Uterus (tissue), 4 donors: ENCODE measurements around the gene ADCY4. TPM values are rescaled to one million over a fixed set of nuclear protein-coding genes. Genes with fewer than 3 reads are reported as not detected.
"Not testable (repeated sequence)": the region's sequence is repeated elsewhere in the genome, so short reads cannot be mapped to it uniquely, and the experiment has no call there.

ENCODE experiments used
- DNase-seq, 2 donors: peaks; one replicate each; pipeline ENCODE4 v3.0.0-alpha.2; 2019 to 2020
- H3K27ac ChIP-seq, 2 donors: fragments of 200-600 bp; sonication (generic); 1 replicate in 1 of 2; 2 replicates in 1 of 2; pipeline ENCODE4 v1.5.1; 2016 to 2018
- H3K27me3 ChIP-seq, 2 donors: fragments of 200-600 bp; sonication (generic); one replicate each; pipeline ENCODE4 v1.5.1; 2018 to 2019; ENCODE audit warnings: control low read depth in 1 of 2
- H3K36me3 ChIP-seq, 2 donors: fragments of 200-600 bp; sonication (generic); one replicate each; pipeline ENCODE4 v1.5.1; 2019; ENCODE audit warnings: control low read depth in 1 of 2
- H3K4me1 ChIP-seq, 2 donors: fragments of 200-600 bp; sonication (generic); one replicate each; pipeline ENCODE4 v1.5.1; 2018 to 2019; ENCODE audit warnings: control low read depth in 1 of 2
- H3K4me3 ChIP-seq, 2 donors: fragments of 200-600 bp; sonication (generic); 1 replicate in 1 of 2; 2 replicates in 1 of 2; pipeline ENCODE4 v1.5.1; 2018 to 2019; ENCODE audit warnings: mild to moderate bottlenecking in 1 of 2
- H3K9me3 ChIP-seq, 2 donors: fragments of 200-600 bp; sonication (generic); one replicate each; pipeline ENCODE4 v1.5.1; 2019; ENCODE audit warnings: control low read depth in 1 of 2
- POLR2A ChIP-seq, 2 donors: fragments of 450-650 bp; IDR thresholded peaks; one replicate each; pipeline ENCODE4 v1.6.1; 2016; ENCODE audit warnings: antibody characterized with exemption in 2 of 2, mild to moderate bottlenecking in 1 of 2, moderate library complexity in 1 of 2
- intact Hi-C: fragments of 100-400 bp; cut with DNase I; formaldehyde crosslinking; loops from one replicate; pipeline ENCODE4 v1.15.1; 2023; ENCODE audit warnings: low total_unique reads
- total RNA-seq, 4 donors: library from RNA; depleted of rRNA in 3 of 4; stranded (reverse); fragments of >200 nt in 3 of 4; gene quantifications; one replicate each; pipeline versions ENCODE4 v1.1.0 to v1.2.4, GENCODE V29; 2014 to 2023
- TF ChIP-seq, protein P1 (sequence below), 4 experiments: fragments of 200-600 bp in 2 of 4; fragments of 450-650 bp in 2 of 4; sonication (generic) in 2 of 4; IDR thresholded peaks; one replicate each; pipeline ENCODE4 v1.5.1; 2016 to 2019; ENCODE audit warnings: antibody characterized with exemption in 4 of 4, mild to moderate bottlenecking in 2 of 4, moderate library complexity in 1 of 4
- donor health status: DM: yes; HTN: yes; CAD: no.

Gene ADCY4
- total RNA-seq, 4 donors from 2014 or later = 22.8 to 138 (median 86.1) TPM

GRCh38 chr14:24331731-24332267 is 3.1 kb downstream of the ADCY4 start:
- Histone ChIP-seq H3K36me3 (no peaks in the 10 kb centered on the region), H3K27ac (no peak overlapping the region), H3K4me3 (no peak overlapping the region), H3K4me1 (peaks cover 0 to 14% of the 10 kb centered on the region in 2 donors), H3K27me3 (peaks cover 0 to 27% of the 10 kb centered on the region in 2 donors), H3K9me3 (no peaks in the 10 kb centered on the region)
- no peak for DNase-seq
- intact Hi-C loops = loop anchor here (10.0 kb wide), 1 partner anchor 103 kb away; no protein-coding TSS in a partner anchor
- TF ChIP-seq POLR2A (IDR thresholded peaks at IDR 0.05) = no peak
- TF ChIP-seq, protein P1, sequence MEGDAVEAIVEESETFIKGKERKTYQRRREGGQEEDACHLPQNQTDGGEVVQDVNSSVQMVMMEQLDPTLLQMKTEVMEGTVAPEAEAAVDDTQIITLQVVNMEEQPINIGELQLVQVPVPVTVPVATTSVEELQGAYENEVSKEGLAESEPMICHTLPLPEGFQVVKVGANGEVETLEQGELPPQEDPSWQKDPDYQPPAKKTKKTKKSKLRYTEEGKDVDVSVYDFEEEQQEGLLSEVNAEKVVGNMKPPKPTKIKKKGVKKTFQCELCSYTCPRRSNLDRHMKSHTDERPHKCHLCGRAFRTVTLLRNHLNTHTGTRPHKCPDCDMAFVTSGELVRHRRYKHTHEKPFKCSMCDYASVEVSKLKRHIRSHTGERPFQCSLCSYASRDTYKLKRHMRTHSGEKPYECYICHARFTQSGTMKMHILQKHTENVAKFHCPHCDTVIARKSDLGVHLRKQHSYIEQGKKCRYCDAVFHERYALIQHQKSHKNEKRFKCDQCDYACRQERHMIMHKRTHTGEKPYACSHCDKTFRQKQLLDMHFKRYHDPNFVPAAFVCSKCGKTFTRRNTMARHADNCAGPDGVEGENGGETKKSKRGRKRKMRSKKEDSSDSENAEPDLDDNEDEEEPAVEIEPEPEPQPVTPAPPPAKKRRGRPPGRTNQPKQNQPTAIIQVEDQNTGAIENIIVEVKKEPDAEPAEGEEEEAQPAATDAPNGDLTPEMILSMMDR (IDR thresholded peaks at IDR 0.05) = no peak

- TF ChIP-seq, protein P1 (IDR thresholded peaks at IDR 0.05) = no peak
- no peak for TF ChIP-seq POLR2A (IDR thresholded peaks at IDR 0.05)
- DNase-seq = no peak
- peaks cover 0 to 24% of the 10 kb centered on the region in 2 donors for H3K27me3 ChIP-seq
- no peaks in the 10 kb centered on the region for H3K36me3 ChIP-seq
- no peaks in the 10 kb centered on the region for H3K9me3 ChIP-seq
- H3K27ac ChIP-seq = no peak overlapping the region
- intact Hi-C loops = loop anchor here (10.0 kb wide), 1 partner anchor 104 kb away; no protein-coding TSS in a partner anchor
- no peak overlapping the region for H3K4me3 ChIP-seq
- peaks cover 0 to 14% of the 10 kb centered on the region in 2 donors for H3K4me1 ChIP-seq
Observed at GRCh38 chr14:24330973-24331674, 3.7 kb downstream of the ADCY4 start.

- H3K4me1 ChIP-seq = peaks cover 0 to 14% of the 10 kb centered on the region in 2 donors
- TF ChIP-seq POLR2A (IDR thresholded peaks at IDR 0.05) = no peak
- TF ChIP-seq, protein P1 (IDR thresholded peaks at IDR 0.05) = no peak
- H3K27me3 ChIP-seq = peaks cover 0 to 16% of the 10 kb centered on the region in 2 donors
- H3K9me3 ChIP-seq = no peaks in the 10 kb centered on the region
- no peak overlapping the region for H3K27ac ChIP-seq
- no peak overlapping the region for H3K4me3 ChIP-seq
- intact Hi-C loops = loop anchor here (10.0 kb wide), 1 partner anchor 105 kb away; no protein-coding TSS in a partner anchor
- H3K36me3 ChIP-seq = no peaks in the 10 kb centered on the region
- no peak for DNase-seq
Observed at GRCh38 chr14:24329736-24330135, 5.1 kb downstream of the ADCY4 start.

DNA sequence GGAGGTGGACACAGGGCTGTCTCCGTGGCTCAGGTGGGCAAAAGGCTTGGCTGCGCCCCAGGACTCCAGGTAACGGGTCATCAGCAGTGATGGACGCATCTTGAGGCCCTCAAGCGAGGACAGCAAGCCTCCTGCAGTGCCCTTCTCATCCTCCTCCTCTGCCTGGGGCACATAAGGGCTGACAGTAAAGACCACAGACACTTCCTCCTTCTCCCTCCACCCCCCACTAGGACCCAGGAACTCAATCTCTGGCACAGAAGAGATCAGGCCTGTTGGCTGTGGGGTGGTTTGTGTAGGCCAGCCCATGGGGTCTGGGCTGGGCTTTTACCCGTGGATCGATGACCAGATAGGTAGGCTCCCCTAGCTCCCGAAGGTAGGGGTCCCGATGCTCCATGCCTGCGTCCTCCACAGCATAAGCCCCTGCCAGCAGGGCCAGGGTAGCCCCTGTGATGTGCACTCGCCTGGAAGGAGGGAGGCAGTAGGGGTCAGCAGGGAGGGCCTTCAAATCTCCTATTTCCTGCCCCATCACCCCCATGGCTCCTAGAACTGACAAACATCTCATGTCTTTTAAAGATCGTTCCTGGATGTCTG is 5.7 kb downstream of the ADCY4 start:
- no peak overlapping the region for H3K27ac ChIP-seq
- no peak overlapping the region for H3K4me3 ChIP-seq
- intact Hi-C loops = no loop called here
- no peak for TF ChIP-seq POLR2A (IDR thresholded peaks at IDR 0.05)
- TF ChIP-seq, protein P1 (IDR thresholded peaks at IDR 0.05) = no peak
- H3K36me3 ChIP-seq = no peaks in the 10 kb centered on the region
- H3K9me3 ChIP-seq = no peaks in the 10 kb centered on the region
- H3K27me3 ChIP-seq = peaks cover 0 to 10% of the 10 kb centered on the region in 2 donors
- peaks cover 0 to 9% of the 10 kb centered on the region in 2 donors for H3K4me1 ChIP-seq
- DNase-seq = no peak

GRCh38 chr14:24327914-24328313 is 7.0 kb downstream of the ADCY4 start:
- TF ChIP-seq, protein P1 (IDR thresholded peaks at IDR 0.05) = peak; percentile 38 to 71 (median 66)
- H3K9me3 ChIP-seq, H3K4me3 ChIP-seq, H3K36me3 ChIP-seq, intact Hi-C loops, H3K27ac ChIP-seq, H3K27me3 ChIP-seq, H3K4me1 ChIP-seq: not testable (repeated sequence)
- DNase-seq = peak; percentile 61
